ENCODE data around the gene UGT1A4.
"Not testable (repeated sequence)": the region's sequence is repeated elsewhere in the genome, so short reads cannot be mapped to it uniquely, and the experiment has no call there.

UGT1A4 gene

DNA sequence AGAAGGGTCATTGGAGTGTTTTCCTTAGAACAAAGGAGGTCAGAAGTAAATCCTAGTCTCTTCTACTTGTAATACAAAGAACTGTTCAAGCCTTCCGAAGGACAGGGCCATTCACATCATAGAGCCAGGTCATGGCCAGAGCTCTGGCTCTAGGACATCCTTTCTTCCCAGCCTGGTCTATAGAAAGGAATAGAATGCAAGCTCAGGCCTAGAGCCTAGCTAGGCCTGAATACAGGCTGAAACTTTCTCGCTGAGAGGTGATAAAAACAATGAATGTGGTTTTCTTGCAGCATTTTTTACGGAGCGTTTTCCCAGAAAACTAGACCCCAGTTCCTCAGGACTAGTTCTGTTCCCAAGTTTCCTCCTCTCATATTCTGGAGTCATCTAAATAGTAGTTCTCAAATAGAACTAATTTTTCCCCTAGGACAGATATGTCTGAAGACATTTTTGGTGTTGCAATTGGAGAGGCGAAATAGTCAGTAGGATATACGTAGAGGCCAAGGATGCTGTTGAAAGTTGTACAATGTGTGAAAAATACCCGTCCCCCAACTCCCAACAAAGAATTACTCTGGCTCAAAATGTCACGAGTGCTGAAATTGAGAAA lies 19.0 kb upstream of the UGT1A4 start:
- FAIRE-seq (no peak), DNase-seq (ENCODE audit: insufficient read length, low spot score) (no peak)

- DNase-seq (ENCODE audit: insufficient read length, low spot score): no peak
- no peak for FAIRE-seq
Observed at GRCh38 chr2:233700028-233700635, 18.4 kb upstream of the UGT1A4 start.

- FAIRE-seq: not testable (repeated sequence)
Observed at GRCh38 chr2:233700842-233701241, 17.7 kb upstream of the UGT1A4 start.

GRCh38 chr2:233702238-233702637 lies 16.3 kb upstream of the UGT1A4 start:
- no peak for FAIRE-seq
- DNase-seq (ENCODE audit: insufficient read length, low spot score): no peak

More at GRCh38 chr2:233700842-233701241, 17.7 kb upstream of the UGT1A4 start:
- not testable (repeated sequence) for DNase-seq (ENCODE audit: insufficient read length, low spot score)

GRCh38 chr2:233705911-233706506 lies 12.5 kb upstream of the UGT1A4 start:
- FAIRE-seq: no peak
- DNase-seq (ENCODE audit: insufficient read length, low spot score): no peak

DNA sequence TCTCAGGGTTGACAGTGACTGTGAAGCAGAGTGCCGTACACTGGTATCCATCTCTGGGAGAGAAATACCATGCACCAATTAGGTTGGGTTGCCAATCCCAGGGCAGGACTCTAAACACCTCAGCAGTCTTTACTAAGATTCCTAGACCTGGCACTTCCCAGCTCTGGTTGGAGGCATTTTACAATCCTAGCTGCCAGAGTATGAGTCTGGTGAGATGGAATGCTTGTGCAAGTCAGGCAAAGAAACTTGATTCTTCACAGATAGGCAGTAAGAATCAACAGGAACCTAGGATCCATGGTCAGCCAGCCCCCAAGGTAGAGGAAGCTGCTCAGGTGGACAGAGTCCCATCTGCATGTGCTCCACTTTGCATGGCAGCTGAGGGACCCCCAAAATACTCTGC lies 11.8 kb upstream of the UGT1A4 start:
- DNase-seq (ENCODE audit: insufficient read length, low spot score) (no peak), FAIRE-seq (no peak)

GRCh38 chr2:233707940-233708644 lies 10.4 kb upstream of the UGT1A4 start:
- DNase-seq (ENCODE audit: insufficient read length, low spot score) (no peak), FAIRE-seq (no peak)

DNA sequence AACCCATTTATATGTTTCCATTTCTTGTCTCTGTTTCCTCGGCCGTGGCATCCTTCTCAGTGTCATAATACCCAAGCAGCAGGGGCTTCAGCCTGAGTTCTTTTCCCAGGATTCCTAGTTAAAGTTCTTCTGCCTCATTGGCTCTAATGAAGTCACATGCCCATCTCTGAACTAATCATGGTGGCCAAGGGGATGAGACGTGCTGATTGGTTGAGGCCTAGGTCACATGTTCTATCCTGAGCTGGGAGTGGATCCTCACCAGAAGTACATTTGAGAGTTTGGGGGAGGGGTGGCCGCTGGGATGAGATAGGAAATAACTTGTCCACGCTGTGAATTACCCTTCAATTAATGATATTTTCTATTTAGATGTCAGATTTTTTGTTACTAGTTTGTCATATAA lies 9.6 kb upstream of the UGT1A4 start:
- FAIRE-seq (no peak), DNase-seq (ENCODE audit: insufficient read length, low spot score) (no peak)

DNA sequence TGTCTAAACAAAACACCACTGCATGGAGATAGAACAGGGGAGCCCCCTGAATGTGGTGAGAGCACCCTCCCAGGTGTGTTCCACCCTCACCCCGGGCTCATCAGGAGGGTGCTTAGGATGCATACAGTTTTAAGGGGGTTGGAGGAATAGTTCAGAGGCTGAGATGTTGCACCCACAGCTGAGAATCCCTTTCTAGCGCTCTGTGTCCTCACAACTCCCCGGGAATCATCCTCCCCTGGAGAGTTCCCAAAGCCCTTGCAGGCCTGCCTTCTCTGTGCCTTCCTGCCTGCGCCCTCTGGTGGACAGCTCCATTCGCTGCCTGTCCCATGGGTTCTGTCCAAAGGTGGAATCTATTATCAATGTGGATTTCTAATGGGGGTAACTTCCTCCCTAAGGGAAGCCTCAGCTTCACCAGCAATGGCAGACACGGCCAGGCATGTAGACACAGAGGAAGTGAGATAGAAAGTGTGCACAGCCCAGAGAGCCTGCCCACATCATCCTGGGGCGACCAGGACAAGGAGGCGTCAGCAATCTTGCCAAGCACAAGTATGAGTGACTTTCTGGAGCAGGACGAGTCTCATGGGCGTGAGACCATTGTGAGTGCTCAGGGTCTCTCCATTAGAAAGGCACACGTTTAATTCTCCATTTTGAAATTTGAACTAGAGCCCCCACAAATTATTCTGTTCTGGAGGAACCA lies 7.1 kb upstream of the UGT1A4 start:
- DNase-seq (ENCODE audit: insufficient read length, low spot score) (peak; percentile 69), FAIRE-seq (peak; percentile 75)

DNA sequence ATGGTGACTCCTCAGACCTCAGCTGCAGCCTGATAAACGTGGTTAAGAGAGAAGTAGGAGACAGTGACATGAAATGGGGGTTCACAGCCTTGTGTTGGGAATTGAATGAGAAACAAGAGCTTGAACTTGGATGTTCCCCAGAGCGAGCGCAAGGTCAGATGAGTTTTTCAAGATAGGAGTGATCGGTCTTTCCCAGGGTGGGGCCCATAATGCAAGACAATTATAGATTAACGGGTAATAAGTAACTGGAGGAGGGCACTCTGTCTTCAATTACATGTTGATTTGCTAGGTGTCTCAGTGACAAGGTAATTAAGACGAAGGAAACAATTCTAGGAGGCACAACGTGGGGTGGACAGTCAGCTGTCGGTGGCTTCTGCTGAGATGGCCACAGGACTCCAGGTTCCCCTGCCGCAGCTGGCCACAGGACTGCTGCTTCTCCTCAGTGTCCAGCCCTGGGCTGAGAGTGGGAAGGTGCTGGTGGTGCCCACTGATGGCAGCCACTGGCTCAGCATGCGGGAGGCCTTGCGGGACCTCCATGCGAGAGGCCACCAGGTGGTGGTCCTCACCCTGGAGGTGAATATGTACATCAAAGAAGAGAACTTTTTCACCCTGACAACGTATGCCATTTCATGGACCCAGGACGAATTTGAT lies 5.8 kb upstream of the UGT1A4 start, which contains the start of gene UGT1A5:
Gene UGT1A5, plus strand, starts transcription at position 297 of the 651 bp plus-strand sequence. Its CDS starts 85 bp downstream, at position 382.
- DNase-seq (ENCODE audit: insufficient read length, low spot score) (no peak), FAIRE-seq (no peak)

DNA sequence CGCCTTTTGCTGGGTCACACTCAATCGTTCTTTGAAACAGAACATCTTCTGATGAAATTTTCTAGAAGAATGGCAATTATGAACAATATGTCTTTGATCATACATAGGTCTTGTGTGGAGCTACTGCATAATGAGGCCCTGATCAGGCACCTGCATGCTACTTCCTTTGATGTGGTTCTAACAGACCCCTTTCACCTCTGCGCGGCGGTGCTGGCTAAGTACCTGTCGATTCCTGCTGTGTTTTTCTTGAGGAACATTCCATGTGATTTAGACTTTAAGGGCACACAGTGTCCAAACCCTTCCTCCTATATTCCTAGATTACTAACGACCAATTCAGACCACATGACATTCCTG lies 5.3 kb upstream of the UGT1A4 start:
- no peak for DNase-seq (ENCODE audit: insufficient read length, low spot score)
- FAIRE-seq: no peak

DNA sequence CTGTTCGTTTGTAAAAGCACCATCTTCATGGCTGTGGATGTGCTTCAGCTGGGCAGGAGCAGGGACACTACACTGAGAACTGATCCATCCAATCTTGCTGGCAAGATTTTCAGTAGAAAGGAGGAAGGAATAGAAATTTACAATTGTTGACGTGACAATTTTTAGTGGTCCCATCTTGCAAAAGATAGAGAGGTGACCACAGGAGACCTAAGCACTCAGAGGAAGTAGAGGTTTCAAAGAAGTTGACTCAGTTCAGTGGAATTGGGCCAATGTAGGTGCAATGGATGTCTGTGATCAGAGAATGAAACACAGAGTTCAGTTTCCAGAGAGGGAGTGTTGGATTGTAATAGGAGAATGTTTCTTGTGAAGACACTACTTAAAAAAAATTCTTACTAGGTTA lies 4.4 kb upstream of the UGT1A4 start:
- DNase-seq (ENCODE audit: insufficient read length, low spot score) (no peak), FAIRE-seq (no peak)

DNA sequence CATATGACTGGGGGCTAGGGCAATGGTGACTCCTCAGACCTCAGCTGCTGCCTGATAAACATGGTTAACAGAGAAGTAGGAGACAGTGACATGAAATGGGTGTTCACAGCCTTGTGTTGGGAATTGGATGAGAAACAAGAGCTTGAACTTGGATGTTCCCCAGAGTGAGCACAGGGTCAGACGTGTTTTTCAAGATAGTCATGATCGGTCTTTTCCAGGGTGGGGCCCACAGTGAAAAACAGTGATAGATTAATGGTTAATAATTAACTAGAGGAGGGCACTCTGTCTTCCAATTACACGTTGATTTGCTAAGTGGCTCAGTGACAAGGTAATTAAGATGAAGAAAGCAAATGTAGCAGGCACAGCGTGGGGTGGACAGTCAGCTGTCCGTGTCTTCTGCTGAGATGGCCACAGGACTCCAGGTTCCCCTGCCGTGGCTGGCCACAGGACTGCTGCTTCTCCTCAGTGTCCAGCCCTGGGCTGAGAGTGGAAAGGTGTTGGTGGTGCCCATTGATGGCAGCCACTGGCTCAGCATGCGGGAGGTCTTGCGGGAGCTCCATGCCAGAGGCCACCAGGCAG lies 10.3 kb downstream of the UGT1A4 start, which contains the start of gene UGT1A3:
Gene UGT1A3, plus strand, starts transcription at position 320 of the 579 bp plus-strand sequence. Its CDS starts 85 bp downstream, at position 405.
- DNase-seq (ENCODE audit: insufficient read length, low spot score) (no peak), FAIRE-seq (no peak)

- FAIRE-seq: peak; percentile 38
- not testable (repeated sequence) for DNase-seq (ENCODE audit: insufficient read length, low spot score)
Observed at GRCh38 chr2:233736868-233737653, 18.5 kb downstream of the UGT1A4 start.

- FAIRE-seq: no peak
- DNase-seq (ENCODE audit: insufficient read length, low spot score): no peak
Observed at GRCh38 chr2:233740870-233741269, 22.3 kb downstream of the UGT1A4 start.

DNA sequence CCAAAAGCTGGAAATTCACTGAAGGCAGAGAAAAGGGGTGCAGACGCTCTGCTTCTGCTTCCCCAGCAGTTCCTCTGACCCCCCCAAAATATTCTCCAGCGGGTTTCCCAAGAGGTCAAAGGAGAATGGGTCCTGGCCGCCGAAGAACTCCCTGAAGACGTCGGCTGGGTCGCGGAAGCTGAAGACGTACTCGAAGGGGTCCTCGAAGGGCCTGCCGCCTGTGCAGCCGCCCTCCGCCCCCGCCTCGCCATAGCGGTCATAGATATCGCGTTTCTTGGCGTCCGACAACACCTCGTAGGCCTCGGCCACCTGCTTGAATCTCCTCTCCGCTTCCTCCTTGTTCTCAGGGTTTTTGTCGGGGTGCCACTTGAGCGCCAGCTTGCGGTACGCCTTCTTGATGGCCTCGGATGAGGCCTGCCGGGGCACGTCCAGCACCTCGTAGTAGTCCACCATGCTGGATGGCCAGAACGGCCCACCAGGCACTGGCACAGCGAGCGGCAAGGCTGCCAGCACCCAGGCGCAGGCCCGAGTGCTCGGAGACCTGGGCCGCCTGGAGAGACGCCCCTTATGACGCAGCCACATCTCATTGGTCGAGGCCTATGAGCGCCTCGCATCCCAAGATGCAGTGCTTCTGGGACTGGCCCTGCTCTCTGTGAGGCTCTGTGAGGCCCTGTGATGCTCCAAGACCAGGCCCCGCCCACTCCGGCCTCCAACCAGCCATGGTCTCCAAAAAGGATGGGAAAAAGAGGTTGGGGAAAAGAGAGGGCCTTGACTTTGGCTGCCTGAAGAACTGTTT lies 25.1 kb downstream of the UGT1A4 start:
- no peak for DNase-seq (ENCODE audit: insufficient read length, low spot score)
- FAIRE-seq: no peak

DNA sequence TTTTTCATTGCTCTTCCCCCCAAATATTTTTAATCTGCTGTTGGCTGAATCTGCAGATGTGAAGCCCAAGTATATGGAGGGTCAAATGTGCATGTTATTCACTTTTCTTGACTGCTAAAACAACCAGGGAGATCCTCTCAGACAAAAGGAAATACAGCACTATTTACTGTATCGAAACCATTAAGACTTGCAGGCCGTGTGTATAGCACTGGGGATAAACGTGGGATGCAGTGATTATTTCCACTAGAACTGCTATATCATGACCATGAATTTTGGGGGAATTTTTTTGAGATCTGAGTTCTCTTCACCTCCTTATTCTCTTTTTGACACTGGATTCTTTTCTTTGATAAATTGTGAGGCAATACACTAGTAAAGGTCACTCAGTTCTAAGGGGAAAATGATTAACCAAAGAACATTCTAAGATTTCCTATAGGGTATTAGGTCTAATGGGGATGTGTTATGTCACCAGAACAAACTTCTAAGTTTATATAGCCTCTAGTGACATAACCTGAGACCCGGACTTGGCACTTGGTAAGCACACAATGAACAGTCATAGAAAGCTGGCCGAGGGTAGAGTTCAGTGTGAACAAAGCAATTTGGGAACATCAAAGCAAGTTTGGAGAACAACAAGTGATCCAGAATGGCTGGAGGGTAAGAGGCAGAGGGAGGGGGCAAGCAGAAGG lies 26.7 kb downstream of the UGT1A4 start:
- FAIRE-seq (no peak), DNase-seq (ENCODE audit: insufficient read length, low spot score) (no peak)

DNA sequence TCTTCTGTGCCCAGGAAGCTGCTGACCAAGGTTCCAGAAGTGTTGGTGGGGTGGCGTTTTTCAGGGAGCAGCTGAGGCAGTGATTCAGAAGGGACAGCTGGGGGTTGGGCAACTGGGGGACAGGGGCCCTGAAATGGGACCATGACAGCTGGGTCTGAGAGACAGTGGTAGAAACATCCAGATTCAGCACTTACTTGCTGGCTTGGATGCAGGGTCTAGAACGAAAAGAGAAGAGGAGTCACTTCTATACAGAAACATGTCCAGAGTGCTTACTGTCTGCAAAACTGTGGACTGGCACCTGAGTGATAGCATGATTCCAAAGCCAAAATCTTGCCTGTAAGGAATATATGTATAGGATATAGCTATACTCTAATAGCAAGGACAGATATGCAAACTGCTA lies 27.3 kb downstream of the UGT1A4 start:
- not testable (repeated sequence) for DNase-seq (ENCODE audit: insufficient read length, low spot score); FAIRE-seq
